ENCODE measurements around the gene PLAGL2.

- TF ChIP-seq CTCF (IDR thresholded peaks at IDR 0.05; ENCODE audit: insufficient read depth, low read length): no peak
- no peak for TF ChIP-seq POLR2AphosphoS5 (IDR thresholded peaks at IDR 0.05; ENCODE audit: low read depth)
- TF ChIP-seq REST (IDR thresholded peaks at IDR 0.05; ENCODE audit: insufficient replicate concordance, low read depth): no peak
- TF ChIP-seq GABPA (IDR thresholded peaks at IDR 0.05; ENCODE audit: low read depth): no peak
Measured at GRCh38 chr20:32199006-32199405, 8.5 kb downstream of the PLAGL2 start.

Measured in HL-60 (cell line).